Neuronal stem cell (in vitro differentiated cells): ENCODE results near the gene PNMA8A.
A peak's percentile ranks its signal among the peaks of the same experiment; 100 is the strongest.

Source experiments
- DNase-seq: peaks from one replicate; pipeline ENCODE4 v3.0.0-alpha.2; 2013; ENCODE audit warnings: low spot score
- H2AFZ ChIP-seq: one replicate; pipeline ENCODE4 v1.6.1; 2013; ENCODE audit warnings: mild to moderate bottlenecking, low read length, inconsistent platforms
- H2AK5ac ChIP-seq: 2 replicates; pipeline ENCODE4 v1.6.1; 2013; ENCODE audit warnings: low read depth, mild to moderate bottlenecking, inconsistent platforms, low read length, moderate library complexity, mixed read lengths
- H2BK120ac ChIP-seq: 2 replicates; pipeline ENCODE4 v1.6.1; 2013; ENCODE audit warnings: low read depth, mild to moderate bottlenecking, inconsistent platforms, low read length, moderate library complexity, mixed read lengths
- H2BK12ac ChIP-seq: one replicate; pipeline ENCODE4 v1.6.1; 2013; ENCODE audit warnings: low read length, inconsistent platforms
- H2BK15ac ChIP-seq: 2 replicates; pipeline ENCODE4 v1.6.1; 2013; ENCODE audit warnings: mild to moderate bottlenecking, low read length, inconsistent platforms, mixed read lengths
- H2BK5ac ChIP-seq: one replicate; pipeline ENCODE4 v1.6.1; 2013; ENCODE audit warnings: inconsistent platforms, mild to moderate bottlenecking, low read length, moderate library complexity
- H3K14ac ChIP-seq: one replicate; pipeline ENCODE4 v1.6.1; 2013; ENCODE audit warnings: low read length, inconsistent platforms
- H3K18ac ChIP-seq: 2 replicates; pipeline ENCODE4 v1.6.1; 2013; ENCODE audit warnings: low read length, inconsistent platforms
- H3K23ac ChIP-seq: 2 replicates; pipeline ENCODE4 v1.6.1; 2013; ENCODE audit warnings: low read depth, mild to moderate bottlenecking, mixed read lengths, low read length, inconsistent platforms; ENCODE audit not compliant: poor library complexity
- H3K27ac ChIP-seq: replicated peaks from 3 replicates; pipeline ENCODE4 v1.5.1; 2013; ENCODE audit warnings: low read length, inconsistent platforms
- H3K27me3 ChIP-seq, 3 experiments: 2 replicates each; pipeline ENCODE4 v1.6.1; 2013; ENCODE audit warnings: low read length in 3 of 3, mild to moderate bottlenecking in 2 of 3, inconsistent platforms in 1 of 3, low read depth in 1 of 3, mixed read lengths in 1 of 3, moderate library complexity in 1 of 3; ENCODE audit not compliant: control insufficient read depth in 3 of 3, insufficient read depth in 3 of 3
- H3K36me3 ChIP-seq, 2 donors: replicated peaks in 1 of 2; 2 replicates each; pipeline ENCODE4 v1.6.1; 2013; ENCODE audit warnings: low read length in 2 of 2; ENCODE audit not compliant: control insufficient read depth in 2 of 2, insufficient read depth in 2 of 2
- H3K4ac ChIP-seq: 2 replicates; pipeline ENCODE4 v1.6.1; 2013; ENCODE audit warnings: inconsistent platforms, mild to moderate bottlenecking, low read length, moderate library complexity
- H3K4me1 ChIP-seq, 2 donors: 1 replicate in 1 of 2; 2 replicates in 1 of 2; pipeline ENCODE4 v1.6.1; 2013; ENCODE audit warnings: low read length in 2 of 2, low read depth in 1 of 2; ENCODE audit not compliant: control insufficient read depth in 2 of 2, insufficient read depth in 1 of 2
- H3K4me2 ChIP-seq: one replicate; pipeline ENCODE4 v1.6.1; 2013; ENCODE audit warnings: mild to moderate bottlenecking, low read length, inconsistent platforms; ENCODE audit not compliant: insufficient read depth, poor library complexity, severe bottlenecking
- H3K4me3 ChIP-seq, 2 donors: 2 replicates each; pipeline ENCODE4 v1.5.1; 2013; ENCODE audit warnings: low read length in 2 of 2, mild to moderate bottlenecking in 2 of 2, inconsistent platforms in 1 of 2, moderate library complexity in 1 of 2
- H3K79me1 ChIP-seq: one replicate; pipeline ENCODE4 v1.6.1; 2013; ENCODE audit warnings: low read depth, mild to moderate bottlenecking, inconsistent platforms, low read length, moderate library complexity
- H3K9ac ChIP-seq: one replicate; pipeline ENCODE4 v1.6.1; 2013; ENCODE audit warnings: mild to moderate bottlenecking, low read depth, low read length, inconsistent platforms; ENCODE audit not compliant: poor library complexity
- H3K9me3 ChIP-seq, 2 donors: replicated peaks in 1 of 2; 2 replicates each; pipeline versions ENCODE3 to v1.6.1; 2013; ENCODE audit warnings: low read length in 2 of 2, mild to moderate bottlenecking in 2 of 2, inconsistent platforms in 1 of 2, low read depth in 1 of 2, mixed read lengths in 1 of 2, moderate library complexity in 1 of 2; ENCODE audit not compliant: control insufficient read depth in 2 of 2, insufficient read depth in 1 of 2
- H4K8ac ChIP-seq: one replicate; pipeline ENCODE4 v1.6.1; 2013; ENCODE audit warnings: low read depth, mild to moderate bottlenecking, inconsistent platforms, low read length, moderate library complexity
- H4K91ac ChIP-seq: one replicate; pipeline ENCODE4 v1.6.1; 2013; ENCODE audit warnings: low read length, low read depth, mild to moderate bottlenecking, inconsistent platforms; ENCODE audit not compliant: poor library complexity
- WGBS, 2 donors: extraction: QIAGEN DNeasy Blood & Tissue Kit; methylation state at CpG; one replicate each; pipeline ENCODE4 v1.1.7; 2013; ENCODE audit warnings: missing lambda C conversion rate in 2 of 2, mixed read lengths in 1 of 2; ENCODE audit not compliant: insufficient read length in 2 of 2, insufficient replicate concordance in 1 of 2; ENCODE audit errors: extremely low coverage in 2 of 2; 5-methylcytosine and 5-hydroxymethylcytosine counted together

The PNMA8A gene

GRCh38 chr19:46427518-46428045 is 43.8 kb downstream of the PNMA8A start:
- Histone ChIP-seq H4K91ac (no peak overlapping the region), H3K4me2 (no peak overlapping the region), H3K27ac (no peak overlapping the region), H3K4me3 (peak overlapping the region in 1 of 2 donors; percentile 62), H3K9me3 (no peaks in the 10 kb centered on the region), H3K79me1 (no peaks in the 10 kb centered on the region), H3K4me1 (peaks cover 9 to 29% of the 10 kb centered on the region in 2 donors), H2BK15ac (peak overlapping the region; percentile 38), H3K4ac (no peak overlapping the region), H2BK120ac (no peak overlapping the region), H3K23ac (no peak overlapping the region), H3K36me3 (no peaks in the 10 kb centered on the region), H2BK5ac (no peak overlapping the region), H3K27me3 (peaks cover 0 to 12% (median 0%) of the 10 kb centered on the region in 3 experiments), H2BK12ac (no peak overlapping the region), H3K18ac (no peak overlapping the region), H3K14ac (no peak overlapping the region), H3K9ac (no peak overlapping the region), H2AK5ac (peak overlapping the region; percentile 47), H2AFZ (no peak overlapping the region), H4K8ac (no peak overlapping the region)
- DNase-seq: no peak
- no CpG with 5 or more reads among the region's 17 CpGs for WGBS, 2 donors

GRCh38 chr19:46426506-46427162 is 44.7 kb downstream of the PNMA8A start:
- peak overlapping the region; percentile 95 for H3K4me2 ChIP-seq
- no peak overlapping the region for H3K23ac ChIP-seq
- no peaks in the 10 kb centered on the region for H3K79me1 ChIP-seq
- peak overlapping the region; percentile 91 for H3K18ac ChIP-seq
- no peak overlapping the region for H4K8ac ChIP-seq
- H2AFZ ChIP-seq: peak overlapping the region; percentile 82
- peaks cover 0 to 12% (median 0%) of the 10 kb centered on the region in 3 experiments for H3K27me3 ChIP-seq
- no peaks in the 10 kb centered on the region for H3K9me3 ChIP-seq
- H3K9ac ChIP-seq: peak overlapping the region; percentile 89
- H3K36me3 ChIP-seq: no peaks in the 10 kb centered on the region
- H3K4me3 ChIP-seq: peak overlapping the region; percentile 38 to 92
- no peak overlapping the region for H4K91ac ChIP-seq
- H2AK5ac ChIP-seq: no peak overlapping the region
- no peak overlapping the region for H3K27ac ChIP-seq
- H3K14ac ChIP-seq: no peak overlapping the region
- H2BK120ac ChIP-seq: no peak overlapping the region
- no peak overlapping the region for H2BK5ac ChIP-seq
- peak; percentile 88 for DNase-seq
- no peak overlapping the region for H2BK12ac ChIP-seq
- no CpG with 5 or more reads among the region's 32 CpGs for WGBS, 2 donors
- H3K4ac ChIP-seq: no peak overlapping the region
- H2BK15ac ChIP-seq: no peak overlapping the region
- peaks cover 9 to 29% of the 10 kb centered on the region in 2 donors for H3K4me1 ChIP-seq

- Histone ChIP-seq H3K4ac (no peak overlapping the region), H2BK15ac (no peak overlapping the region), H2BK120ac (no peak overlapping the region), H3K14ac (no peak overlapping the region), H3K4me1 (peaks cover 9 to 29% of the 10 kb centered on the region in 2 donors), H2BK12ac (no peak overlapping the region), H2AFZ (peak overlapping the region; percentile 82), H3K4me3 (peak overlapping the region; percentile 38 to 92), H2BK5ac (no peak overlapping the region), H3K9ac (peak overlapping the region; percentile 89), H4K8ac (no peak overlapping the region), H3K27ac (no peak overlapping the region), H3K18ac (peak overlapping the region; percentile 91), H3K4me2 (peak overlapping the region; percentile 95), H2AK5ac (no peak overlapping the region), H3K23ac (no peak overlapping the region), H3K9me3 (no peaks in the 10 kb centered on the region), H3K79me1 (no peaks in the 10 kb centered on the region), H3K36me3 (no peaks in the 10 kb centered on the region), H4K91ac (no peak overlapping the region), H3K27me3 (peaks cover 0 to 12% (median 0%) of the 10 kb centered on the region in 3 experiments)
- WGBS, 2 donors: no CpG with 5 or more reads among the region's 10 CpGs
- no peak for DNase-seq
Measured at GRCh38 chr19:46426035-46426505, 45.3 kb downstream of the PNMA8A start.

GRCh38 chr19:46423188-46423587 is 48.2 kb downstream of the PNMA8A start:
- Histone ChIP-seq H4K8ac (no peak overlapping the region), H2AK5ac (no peak overlapping the region), H3K23ac (no peak overlapping the region), H3K4ac (no peak overlapping the region), H3K27ac (no peak overlapping the region), H3K27me3 (peaks cover 0 to 8% (median 0%) of the 10 kb centered on the region in 3 experiments), H2BK12ac (no peak overlapping the region), H3K4me1 (peaks cover 4 to 20% of the 10 kb centered on the region in 2 donors), H3K79me1 (no peaks in the 10 kb centered on the region), H3K9ac (no peak overlapping the region), H3K18ac (no peak overlapping the region), H2BK120ac (no peak overlapping the region), H3K14ac (no peak overlapping the region), H3K9me3 (no peaks in the 10 kb centered on the region), H2BK15ac (no peak overlapping the region), H4K91ac (no peak overlapping the region), H2BK5ac (no peak overlapping the region), H3K36me3 (no peaks in the 10 kb centered on the region), H2AFZ (no peak overlapping the region), H3K4me2 (no peak overlapping the region), H3K4me3 (no peak overlapping the region)
- WGBS, 2 donors: no CpG with 5 or more reads among the region's 5 CpGs
- no peak for DNase-seq
